ENCODE measurements around the gene SPDEF.

- TF ChIP-seq, protein P1, sequence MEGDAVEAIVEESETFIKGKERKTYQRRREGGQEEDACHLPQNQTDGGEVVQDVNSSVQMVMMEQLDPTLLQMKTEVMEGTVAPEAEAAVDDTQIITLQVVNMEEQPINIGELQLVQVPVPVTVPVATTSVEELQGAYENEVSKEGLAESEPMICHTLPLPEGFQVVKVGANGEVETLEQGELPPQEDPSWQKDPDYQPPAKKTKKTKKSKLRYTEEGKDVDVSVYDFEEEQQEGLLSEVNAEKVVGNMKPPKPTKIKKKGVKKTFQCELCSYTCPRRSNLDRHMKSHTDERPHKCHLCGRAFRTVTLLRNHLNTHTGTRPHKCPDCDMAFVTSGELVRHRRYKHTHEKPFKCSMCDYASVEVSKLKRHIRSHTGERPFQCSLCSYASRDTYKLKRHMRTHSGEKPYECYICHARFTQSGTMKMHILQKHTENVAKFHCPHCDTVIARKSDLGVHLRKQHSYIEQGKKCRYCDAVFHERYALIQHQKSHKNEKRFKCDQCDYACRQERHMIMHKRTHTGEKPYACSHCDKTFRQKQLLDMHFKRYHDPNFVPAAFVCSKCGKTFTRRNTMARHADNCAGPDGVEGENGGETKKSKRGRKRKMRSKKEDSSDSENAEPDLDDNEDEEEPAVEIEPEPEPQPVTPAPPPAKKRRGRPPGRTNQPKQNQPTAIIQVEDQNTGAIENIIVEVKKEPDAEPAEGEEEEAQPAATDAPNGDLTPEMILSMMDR (IDR thresholded peaks at IDR 0.05) = no peak
- no peak for TF ChIP-seq POLR2A (IDR thresholded peaks at IDR 0.05)
- no peak for TF ChIP-seq POLR2AphosphoS5 (IDR thresholded peaks at IDR 0.05)
- no peak for TF ChIP-seq EP300 (IDR thresholded peaks at IDR 0.05)
Observed at GRCh38 chr6:34497411-34497810, 58.7 kb downstream of the SPDEF start.

All from suprapubic skin (tissue), 4 donors.